HUES48 (cell line): Measurements from ENCODE around the gene HJV.
A peak's percentile ranks its signal among the peaks of the same experiment; 100 is the strongest.

Source experiments
- H3K27ac ChIP-seq: one replicate; pipeline ENCODE4 v1.7.0; 2013; ENCODE audit warnings: low read depth, low read length, inconsistent platforms
- H3K27me3 ChIP-seq: 2 replicates; pipeline ENCODE4 v1.6.1; 2013; ENCODE audit warnings: mild to moderate bottlenecking, low read length; ENCODE audit not compliant: control insufficient read depth, insufficient read depth
- H3K36me3 ChIP-seq: 2 replicates; pipeline ENCODE4 v1.6.1; 2013; ENCODE audit warnings: low read length; ENCODE audit not compliant: control insufficient read depth, insufficient read depth
- H3K4me1 ChIP-seq: 2 replicates; pipeline ENCODE4 v1.6.1; 2013; ENCODE audit warnings: mild to moderate bottlenecking, low read length; ENCODE audit not compliant: control insufficient read depth, insufficient read depth
- H3K4me3 ChIP-seq: 2 replicates; pipeline ENCODE4 v1.5.1; 2013; ENCODE audit warnings: mild to moderate bottlenecking, low read depth, low read length
- H3K9ac ChIP-seq: 2 replicates; pipeline ENCODE4 v1.6.1; 2013; ENCODE audit warnings: mild to moderate bottlenecking, low read depth, low read length, moderate library complexity
- H3K9me3 ChIP-seq: 2 replicates; pipeline ENCODE4 v1.6.1; 2013; ENCODE audit warnings: low read length; ENCODE audit not compliant: control insufficient read depth, insufficient read depth

HJV gene

GRCh38 chr1:146020058-146021049 lies 1.2 kb downstream of the HJV start:
- no peaks in the 10 kb centered on the region for H3K36me3 ChIP-seq
- peaks cover 15% of the 10 kb centered on the region; the same call in 1 of the 2 replicates for H3K4me1 ChIP-seq
- no peak overlapping the region for H3K4me3 ChIP-seq
- H3K27me3 ChIP-seq, result peaks cover 53% of the 10 kb centered on the region
- H3K9me3 ChIP-seq, result no peaks in the 10 kb centered on the region
- no peak overlapping the region for H3K9ac ChIP-seq
- H3K27ac ChIP-seq, result no peak overlapping the region

GRCh38 chr1:146019231-146020057 lies 2.1 kb downstream of the HJV start:
- Histone ChIP-seq H3K9ac (no peak overlapping the region), H3K4me3 (peak overlapping the region; percentile 53), H3K4me1 (peaks cover 15% of the 10 kb centered on the region; the same call in 1 of the 2 replicates), H3K9me3 (no peaks in the 10 kb centered on the region), H3K27me3 (peaks cover 53% of the 10 kb centered on the region), H3K36me3 (no peaks in the 10 kb centered on the region), H3K27ac (no peak overlapping the region)

GRCh38 chr1:146016891-146017290 lies 4.6 kb downstream of the HJV start:
- no peak overlapping the region for H3K27ac ChIP-seq
- peaks cover 15% of the 10 kb centered on the region; the same call in 1 of the 2 replicates for H3K4me1 ChIP-seq
- H3K36me3 ChIP-seq, result no peaks in the 10 kb centered on the region
- H3K9ac ChIP-seq, result no peak overlapping the region
- no peak overlapping the region for H3K4me3 ChIP-seq
- H3K27me3 ChIP-seq, result peaks cover 46% of the 10 kb centered on the region
- no peaks in the 10 kb centered on the region for H3K9me3 ChIP-seq

- Histone ChIP-seq H3K27me3 (peaks cover 20% of the 10 kb centered on the region), H3K4me1 (no peaks in the 10 kb centered on the region), H3K4me3 (no peak overlapping the region), H3K36me3 (no peaks in the 10 kb centered on the region), H3K9me3 (no peaks in the 10 kb centered on the region), H3K27ac (no peak overlapping the region), H3K9ac (no peak overlapping the region)
Observed at GRCh38 chr1:146013559-146013922, 8.0 kb downstream of the HJV start.

GRCh38 chr1:146012703-146013558 lies 8.6 kb downstream of the HJV start:
- Histone ChIP-seq H3K4me3 (no peak overlapping the region), H3K27me3 (peaks cover 13% of the 10 kb centered on the region), H3K27ac (no peak overlapping the region), H3K9me3 (no peaks in the 10 kb centered on the region), H3K36me3 (no peaks in the 10 kb centered on the region), H3K4me1 (no peaks in the 10 kb centered on the region), H3K9ac (no peak overlapping the region)

- Histone ChIP-seq H3K4me1 (no peaks in the 10 kb centered on the region), H3K9me3 (no peaks in the 10 kb centered on the region), H3K27me3 (no peaks in the 10 kb centered on the region), H3K4me3 (no peak overlapping the region), H3K9ac (no peak overlapping the region), H3K27ac (no peak overlapping the region), H3K36me3 (no peaks in the 10 kb centered on the region)
Observed at GRCh38 chr1:146010126-146010738, 11.3 kb downstream of the HJV start.

- Histone ChIP-seq H3K9ac (no peak overlapping the region), H3K4me3 (no peak overlapping the region), H3K27ac (no peak overlapping the region), H3K9me3 (no peaks in the 10 kb centered on the region), H3K4me1 (no peaks in the 10 kb centered on the region), H3K36me3 (no peaks in the 10 kb centered on the region), H3K27me3 (no peaks in the 10 kb centered on the region)
Observed at GRCh38 chr1:146007489-146008133, 13.9 kb downstream of the HJV start.

- H3K27ac ChIP-seq, result no peak overlapping the region
- H3K36me3 ChIP-seq, result no peaks in the 10 kb centered on the region
- H3K9me3 ChIP-seq, result no peaks in the 10 kb centered on the region
- no peak overlapping the region for H3K4me3 ChIP-seq
- no peaks in the 10 kb centered on the region for H3K27me3 ChIP-seq
- H3K4me1 ChIP-seq, result peaks cover 19% of the 10 kb centered on the region
- H3K9ac ChIP-seq, result no peak overlapping the region
Observed at GRCh38 chr1:146001709-146002108, 19.8 kb downstream of the HJV start.

GRCh38 chr1:145999321-146000024 lies 22.1 kb downstream of the HJV start:
- H3K4me1 ChIP-seq, result peaks cover 24% of the 10 kb centered on the region
- H3K36me3 ChIP-seq, result peaks cover 9% of the 10 kb centered on the region
- H3K9ac ChIP-seq, result no peak overlapping the region
- H3K9me3 ChIP-seq, result no peaks in the 10 kb centered on the region
- peak overlapping the region; percentile 9 for H3K27ac ChIP-seq
- no peak overlapping the region for H3K4me3 ChIP-seq
- no peaks in the 10 kb centered on the region for H3K27me3 ChIP-seq
